Endothelial cell of umbilical vein (primary cell): ENCODE data around the gene CROCC2. TPM values are rescaled to one million over a fixed set of nuclear protein-coding genes. Genes with fewer than 3 reads are reported as not detected.

Source experiments
- BruUV-seq: library from RNA; stranded (reverse); fragments of 400-500 nt; replicated peaks from 2 replicates; lab custom pipeline; 2021; lab: Mats Ljungman, UMichigan
- CTCF ChIA-PET: fragments of 300-600, 350-600 bp; sonication (Branson Sonifier 250); formaldehyde crosslinking; loops from one replicate; lab custom pipeline; 2021; ENCODE audit warnings: antibody characterized with exemption, inconsistent platforms; lab: Charles Lee
- POLR2A ChIA-PET: fragments of 300-600, 350-600 bp; sonication (Branson Sonifier 250); formaldehyde crosslinking; loops from one replicate; lab custom pipeline; 2021; ENCODE audit warnings: antibody characterized with exemption, inconsistent platforms; lab: Charles Lee
- DNase-seq: peaks from one replicate; pipeline ENCODE4 v3.0.0-alpha.2; 2011; ENCODE audit warnings: low read depth, low spot score
- FAIRE-seq: peaks from 2 replicates; lab custom pipeline; 2011; peaks lifted over from hg19 to GRCh38; lab: Jason Lieb, UNC
- H2AFZ ChIP-seq: 2 replicates; pipeline ENCODE4 v1.6.0; 2012; ENCODE audit warnings: low read depth, low read length, control low read depth, inconsistent platforms
- H3K27ac ChIP-seq: 2 replicates; pipeline ENCODE4 v1.5.1; 2011; ENCODE audit warnings: low read depth, mild to moderate bottlenecking, control low read depth, low read length, moderate library complexity; ENCODE audit not compliant: insufficient read depth
- H3K27me3 ChIP-seq, 2 experiments: 2 replicates each; pipeline versions ENCODE4 v1.6.0 to v1.6.1; 2011; ENCODE audit warnings: low read length in 2 of 2, mixed read lengths in 1 of 2; ENCODE audit not compliant: control insufficient read depth in 2 of 2, insufficient read depth in 2 of 2
- H3K36me3 ChIP-seq, 2 experiments: 2 replicates in 1 of 2; 3 replicates in 1 of 2; pipeline ENCODE4 v1.5.1; 2011; ENCODE audit warnings: low read length in 2 of 2, mild to moderate bottlenecking in 1 of 2, moderate library complexity in 1 of 2; ENCODE audit not compliant: control insufficient read depth in 2 of 2, insufficient read depth in 2 of 2; ENCODE audit errors: extremely low read depth in 1 of 2
- H3K4me1 ChIP-seq: 3 replicates; pipeline ENCODE4 v1.5.1; 2011; ENCODE audit warnings: mild to moderate bottlenecking, low read length; ENCODE audit not compliant: control insufficient read depth, insufficient read depth; ENCODE audit errors: extremely low read depth
- H3K4me2 ChIP-seq: 2 replicates; pipeline ENCODE4 v1.6.1; 2011; ENCODE audit warnings: low read length, control low read depth, mixed read lengths; ENCODE audit not compliant: insufficient read depth
- H3K4me3 ChIP-seq, 3 experiments: fragments of 200-600 bp in 1 of 3; sonication (generic), shearing (Covaris generic) in 1 of 3; replicated peaks in 1 of 3; 2 replicates each; pipeline ENCODE4 v1.5.1; 2011 to 2016; ENCODE audit warnings: control low read depth in 3 of 3, low read length in 3 of 3, mild to moderate bottlenecking in 2 of 3, inconsistent platforms in 1 of 3, low read depth in 1 of 3, moderate library complexity in 1 of 3; ENCODE audit not compliant: insufficient read depth in 1 of 3
- H3K79me2 ChIP-seq: 2 replicates; pipeline ENCODE4 v1.6.0; 2012; ENCODE audit warnings: low read length, inconsistent platforms; ENCODE audit not compliant: control insufficient read depth, insufficient read depth
- H3K9ac ChIP-seq: replicated peaks from 2 replicates; pipeline ENCODE3; 2011; ENCODE audit warnings: low read length, control low read depth; ENCODE audit not compliant: insufficient read depth; ENCODE audit errors: extremely low read depth
- H3K9me1 ChIP-seq: replicated peaks from 3 replicates; pipeline ENCODE4 v1.6.0; 2011; ENCODE audit warnings: mild to moderate bottlenecking, low read length; ENCODE audit not compliant: control insufficient read depth, insufficient read depth; ENCODE audit errors: extremely low read depth
- H3K9me3 ChIP-seq: replicated peaks from 2 replicates; pipeline ENCODE4 v1.5.1; 2012; ENCODE audit warnings: low read length, inconsistent platforms; ENCODE audit not compliant: control insufficient read depth, insufficient read depth
- H4K20me1 ChIP-seq: replicated peaks from 2 replicates; pipeline ENCODE3; 2011; ENCODE audit warnings: mild to moderate bottlenecking, low read length; ENCODE audit not compliant: control insufficient read depth, insufficient read depth; ENCODE audit errors: extremely low read depth
- EZH2 ChIP-seq: IDR thresholded peaks from 2 replicates; pipeline ENCODE4 v1.6.1; 2012; ENCODE audit warnings: borderline replicate concordance, low read depth, mild to moderate bottlenecking, moderate library complexity, low read length, inconsistent platforms; ENCODE audit not compliant: severe bottlenecking
- MYC ChIP-seq: IDR thresholded peaks from one replicate; pipeline ENCODE4 v1.6.1; 2011; ENCODE audit warnings: mild to moderate bottlenecking, low read depth, low read length
- dilution Hi-C: fragments of 300-500 bp; cut with MboI; formaldehyde crosslinking; loops from one replicate; pipeline ENCODE4 v1.15.0; 2019; ENCODE audit warnings: low sequenced_read_pairs; ENCODE audit not compliant: extremely low pct_ligation_motif_present
- intact Hi-C: fragments of 100-400 bp; cut with micrococcal nuclease; formaldehyde crosslinking; loops from one replicate; pipeline ENCODE4 v1.10.0; 2022
- polyA plus RNA-seq, 4 experiments: library from polyadenylated mRNA; depleted of rRNA in 3 of 4; stranded (reverse) in 3 of 4; unstranded in 1 of 4; fragments of >200 nt; gene quantifications; 2 replicates each; pipeline versions ENCODE4 v1.2.1 to v1.2.3, GENCODE V29; 2011 to 2012; ENCODE audit warnings: missing spikeins in 1 of 4
- total RNA-seq: library from RNA; stranded (reverse); gene quantifications from 2 replicates; pipeline ENCODE4 v1.2.3, GENCODE V29; 2021

The CROCC2 gene
- total and polyA plus RNA-seq, 2 donors (not counting 3 experiments of a cell fraction or from before 2014, with no cell fraction given): not detected

DNA sequence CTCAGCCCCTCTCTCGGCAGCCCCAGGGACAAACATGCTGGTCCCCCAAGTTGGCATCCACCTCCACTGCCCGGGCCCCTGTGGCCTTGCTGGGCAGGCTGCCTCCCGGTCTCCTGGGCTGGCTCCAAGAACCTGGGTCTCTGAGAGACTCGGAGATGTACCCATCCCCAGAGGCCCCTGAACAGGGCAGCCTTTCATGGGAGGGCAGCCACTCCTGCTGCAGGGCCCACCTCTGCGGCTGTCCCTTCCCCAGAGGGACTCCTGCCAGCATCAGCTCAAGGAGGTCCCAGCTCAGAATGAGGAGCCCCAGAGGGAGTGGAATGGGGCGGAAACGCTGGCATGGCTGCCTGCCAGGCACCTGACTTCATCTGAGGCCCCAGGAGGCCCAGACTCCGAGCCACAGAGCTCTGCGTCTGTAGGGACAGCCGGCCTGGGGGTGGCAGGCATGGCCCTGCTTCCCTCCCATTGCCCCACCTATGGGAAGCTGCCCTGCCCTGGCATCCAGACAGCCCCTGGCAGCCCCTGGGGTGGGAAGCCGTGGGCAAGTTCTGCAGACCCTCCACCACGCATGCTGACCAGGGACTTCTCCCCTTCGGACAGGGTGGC lies 857 bp upstream of the CROCC2 start:
- Histone ChIP-seq H3K36me3 (no peaks in the 10 kb centered on the region), H3K27ac (no peak overlapping the region), H3K4me1 (no peaks in the 10 kb centered on the region), H3K4me2 (no peak overlapping the region), H3K27me3 (no peaks in the 10 kb centered on the region), H3K9me3 (no peaks in the 10 kb centered on the region), H3K9ac (no peak overlapping the region), H4K20me1 (no peaks in the 10 kb centered on the region), H2AFZ (no peak overlapping the region), H3K79me2 (no peaks in the 10 kb centered on the region), H3K9me1 (no peaks in the 10 kb centered on the region), H3K4me3 (no peak overlapping the region)
- POLR2A ChIA-PET: no interaction called here
- CTCF ChIA-PET: interaction anchor here (1.1 to 1.4 kb wide), 2 partner anchors 9 to 13 kb away, joined by 3 to 6 read pairs; no protein-coding TSS in a partner anchor
- dilution Hi-C loops (no loop called here), intact Hi-C loops (no loop called here)
- FAIRE-seq (no peak), DNase-seq (no peak)
- no TSS peak for BruUV-seq
- no peak for TF ChIP-seq MYC

DNA sequence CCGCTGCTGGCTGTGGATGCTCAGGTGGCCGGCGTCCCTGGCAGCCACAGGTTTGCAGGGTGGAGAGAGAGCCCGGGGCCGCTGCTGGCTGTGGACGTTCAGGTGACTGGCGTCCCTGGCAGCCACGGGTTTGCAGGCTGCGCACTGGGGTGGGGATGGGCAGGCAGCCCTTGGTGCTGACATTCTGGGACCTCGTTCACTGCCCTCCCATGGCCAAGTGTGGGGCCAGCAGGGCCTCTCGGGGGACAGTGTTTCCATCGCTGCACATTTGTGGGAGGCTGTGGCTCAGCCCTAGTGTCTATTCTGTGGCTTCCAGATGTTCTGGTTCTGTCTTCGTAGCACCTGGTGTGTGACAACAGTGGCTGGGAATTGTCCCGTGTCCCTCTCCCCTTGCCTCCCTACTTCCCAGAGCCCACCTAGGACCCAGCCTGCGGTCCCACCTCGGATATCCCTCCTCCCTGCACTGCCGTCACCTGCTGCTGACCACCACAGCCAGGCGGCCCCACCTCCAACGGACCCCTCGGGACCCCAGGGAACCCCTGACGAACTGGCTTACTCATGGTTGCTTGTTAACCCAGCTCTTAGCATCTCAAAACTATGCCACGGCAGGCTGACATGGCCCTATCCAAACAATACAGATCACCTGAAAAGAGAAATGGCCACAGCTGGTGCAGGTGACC lies 915 bp downstream of the CROCC2 start:
- H3K36me3 ChIP-seq: no peaks in the 10 kb centered on the region
- no peak overlapping the region for H2AFZ ChIP-seq
- CTCF ChIA-PET: no interaction called here
- H3K9ac ChIP-seq: no peak overlapping the region
- dilution Hi-C loops (no loop called here), intact Hi-C loops (no loop called here)
- H3K9me1 ChIP-seq: no peaks in the 10 kb centered on the region
- H3K9me3 ChIP-seq: no peaks in the 10 kb centered on the region
- no peak for DNase-seq
- POLR2A ChIA-PET: no interaction called here
- H3K27me3 ChIP-seq: no peaks in the 10 kb centered on the region
- no peaks in the 10 kb centered on the region for H4K20me1 ChIP-seq
- no peak overlapping the region for H3K4me2 ChIP-seq
- TF ChIP-seq MYC (no peak), EZH2 (no peak)
- FAIRE-seq: no peak
- no peaks in the 10 kb centered on the region for H3K79me2 ChIP-seq
- no peaks in the 10 kb centered on the region for H3K4me1 ChIP-seq
- H3K4me3 ChIP-seq: no peak overlapping the region
- BruUV-seq: no TSS peak
- H3K27ac ChIP-seq: no peak overlapping the region
